Activated naive CD8-positive, alpha-beta T cell treated with anti-CD3 and anti-CD28 coated beads, Interleukin-2, amount 10 ng/mL, durations not matched to agents 7 days and 5 days (primary cell): ENCODE results near the gene OR6C68. TPM values are rescaled to one million over a fixed set of nuclear protein-coding genes. Genes with fewer than 3 reads are reported as not detected.
"Not testable (repeated sequence)": the region's sequence is repeated elsewhere in the genome, so short reads cannot be mapped to it uniquely, and the experiment has no call there.

ENCODE experiments used
- ATAC-seq: fragments of 150-1000 bp; cut with Tn5 transposase; one replicate; pipeline ENCODE4 v1.10.0; 2021; ENCODE audit warnings: low read depth, moderate library complexity
- POLR2A ChIA-PET: fragments of 350-600 bp; sonication (Branson Sonifier 250); formaldehyde crosslinking; loops from one replicate; lab custom pipeline; 2021; ENCODE audit warnings: antibody characterized with exemption; lab: Charles Lee
- DNase-seq: peaks from one replicate; pipeline ENCODE4 v3.0.0; 2021
- H3K27ac Mint-ChIP-seq: one replicate; pipeline ENCODE4 v1.8.0; 2022; ENCODE audit warnings: mild to moderate bottlenecking, mixed read lengths
- H3K27me3 Mint-ChIP-seq: one replicate; pipeline ENCODE4 v1.8.0; 2022; ENCODE audit warnings: mild to moderate bottlenecking, moderate library complexity, mixed read lengths
- H3K36me3 Mint-ChIP-seq: one replicate; pipeline ENCODE4 v1.8.0; 2021; ENCODE audit warnings: mild to moderate bottlenecking, mixed read lengths
- H3K4me1 Mint-ChIP-seq: one replicate; pipeline ENCODE4 v1.8.0; 2021; ENCODE audit warnings: mixed read lengths
- H3K4me3 Mint-ChIP-seq: one replicate; pipeline ENCODE4 v1.8.0; 2022; ENCODE audit warnings: mild to moderate bottlenecking, moderate library complexity, mixed read lengths
- H3K9me3 Mint-ChIP-seq: one replicate; pipeline ENCODE4 v1.8.0; 2021; ENCODE audit warnings: mixed read lengths
- total RNA-seq, 2 experiments: library from RNA; stranded (reverse); gene quantifications; one replicate each; pipeline ENCODE4 v1.2.3, GENCODE V29; 2021

The OR6C68 gene
- not detected for total RNA-seq

DNA sequence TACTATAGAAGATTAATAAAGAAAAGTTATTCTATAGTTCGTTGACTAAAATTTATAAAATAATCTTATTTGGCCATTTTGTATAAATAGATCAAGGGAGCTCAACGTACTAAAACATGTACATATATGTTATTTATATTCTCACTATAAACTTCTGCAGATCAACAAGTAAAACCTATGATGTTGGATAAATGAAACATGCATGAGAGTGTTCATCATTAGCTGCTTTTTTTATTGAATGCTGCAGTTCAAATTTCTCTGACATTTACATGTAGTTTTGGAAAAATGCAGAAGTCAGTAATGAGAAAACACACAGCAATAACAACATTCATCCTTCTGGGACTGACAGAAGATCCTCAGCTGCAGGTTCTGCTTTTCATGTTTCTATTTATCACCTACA, at the start of gene OR6C68:
OR6C68 (plus strand) TSS at position 301 of the 400 bp plus-strand sequence; CDS start at position 301, 0 bp downstream.
- H3K27ac Mint-ChIP-seq = no peak within 1 kb of the TSS
- H3K27me3 Mint-ChIP-seq = peaks cover 2% of the 10 kb centered on the region
- no peak for ATAC-seq
- no peaks in the 10 kb centered on the region for H3K9me3 Mint-ChIP-seq
- H3K4me3 Mint-ChIP-seq = no peak within 1 kb of the TSS
- POLR2A ChIA-PET = no interaction called here
- H3K4me1 Mint-ChIP-seq = no peaks in the 10 kb centered on the region
- H3K36me3 Mint-ChIP-seq = no peaks in the 10 kb centered on the region
- DNase-seq = no peak

DNA sequence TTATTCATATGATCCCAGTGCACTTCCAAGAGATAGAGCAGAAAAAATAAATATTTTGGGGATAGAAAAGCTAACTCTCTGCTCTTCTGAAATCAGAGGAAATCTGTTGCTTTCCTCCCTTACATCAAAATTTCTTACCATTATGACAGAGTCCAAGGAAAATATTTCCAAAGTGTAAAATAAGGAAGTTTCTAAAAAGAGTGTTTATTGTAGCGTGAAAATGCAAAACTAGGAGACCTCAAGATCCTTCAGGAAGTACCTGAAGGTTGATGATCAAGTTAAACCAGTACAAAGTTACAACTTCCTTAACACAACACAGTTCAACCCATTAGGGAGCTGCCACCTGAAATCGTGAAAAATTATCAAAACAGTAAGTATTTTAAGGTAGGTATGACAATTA, 48.4 kb upstream of the OR6C68 start, which contains the start of gene OR6C2:
OR6C2 (plus strand) TSS at position 301 of the 400 bp plus-strand sequence. CDS start 8,138 bp downstream, outside the sequence.
- Mint-ChIP-seq H3K4me1 (no peaks in the 10 kb centered on the region), H3K9me3 (peaks cover 6% of the 10 kb centered on the region), H3K4me3 (no peak within 1 kb of the TSS), H3K36me3 (no peaks in the 10 kb centered on the region), H3K27me3 (peaks cover 15% of the 10 kb centered on the region), H3K27ac (no peak within 1 kb of the TSS)
- DNase-seq = no peak
- POLR2A ChIA-PET = no interaction called here
- ATAC-seq = no peak

GRCh38 chr12:55445357-55445756, 46.8 kb upstream of the OR6C68 start:
- no peak for ATAC-seq
- no peak overlapping the region for H3K27ac Mint-ChIP-seq
- POLR2A ChIA-PET = no interaction called here
- H3K4me3 Mint-ChIP-seq = no peak overlapping the region
- no peaks in the 10 kb centered on the region for H3K36me3 Mint-ChIP-seq
- H3K9me3 Mint-ChIP-seq = peaks cover 2% of the 10 kb centered on the region
- peaks cover 10% of the 10 kb centered on the region for H3K27me3 Mint-ChIP-seq
- no peak for DNase-seq
- H3K4me1 Mint-ChIP-seq = no peaks in the 10 kb centered on the region

GRCh38 chr12:55446326-55446725, 45.9 kb upstream of the OR6C68 start:
- peaks cover 1% of the 10 kb centered on the region for H3K9me3 Mint-ChIP-seq
- H3K36me3 Mint-ChIP-seq = no peaks in the 10 kb centered on the region
- H3K4me3 Mint-ChIP-seq = no peak overlapping the region
- POLR2A ChIA-PET = no interaction called here
- DNase-seq (no peak), ATAC-seq (no peak)
- no peak overlapping the region for H3K27ac Mint-ChIP-seq
- H3K4me1 Mint-ChIP-seq = no peaks in the 10 kb centered on the region
- H3K27me3 Mint-ChIP-seq = peaks cover 5% of the 10 kb centered on the region

- DNase-seq = no peak
- no peak for ATAC-seq
- H3K9me3 Mint-ChIP-seq = no peaks in the 10 kb centered on the region
- H3K4me3 Mint-ChIP-seq = no peak overlapping the region
- H3K27ac Mint-ChIP-seq = no peak overlapping the region
- POLR2A ChIA-PET = no interaction called here
- no peaks in the 10 kb centered on the region for H3K4me1 Mint-ChIP-seq
- H3K36me3 Mint-ChIP-seq = no peaks in the 10 kb centered on the region
- H3K27me3 Mint-ChIP-seq = peaks cover 7% of the 10 kb centered on the region
Observed at GRCh38 chr12:55448825-55449224, 43.4 kb upstream of the OR6C68 start.

DNA sequence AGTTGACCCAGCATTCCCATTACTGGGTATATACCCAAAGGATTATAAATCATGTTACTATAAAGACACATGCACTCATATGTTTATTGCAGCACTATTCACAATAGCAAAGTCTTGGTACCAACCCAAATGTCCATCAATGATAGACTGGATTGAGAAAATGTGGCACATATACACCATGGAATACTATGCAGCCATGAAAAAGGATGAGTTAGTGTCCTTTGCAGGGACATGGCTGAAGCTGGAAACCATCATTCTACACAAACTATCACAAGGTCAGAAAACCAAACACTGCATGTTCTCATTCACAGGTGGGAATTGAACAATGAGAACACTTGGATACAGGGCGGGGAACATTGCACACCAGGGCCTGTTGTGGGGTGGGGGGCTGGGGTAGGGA, 27.3 kb upstream of the OR6C68 start:
- POLR2A ChIA-PET, DNase-seq, H3K4me1 Mint-ChIP-seq, H3K9me3 Mint-ChIP-seq, H3K36me3 Mint-ChIP-seq, H3K27ac Mint-ChIP-seq, ATAC-seq, H3K4me3 Mint-ChIP-seq: not testable (repeated sequence)
- peaks cover 24% of the 10 kb centered on the region for H3K27me3 Mint-ChIP-seq

DNA sequence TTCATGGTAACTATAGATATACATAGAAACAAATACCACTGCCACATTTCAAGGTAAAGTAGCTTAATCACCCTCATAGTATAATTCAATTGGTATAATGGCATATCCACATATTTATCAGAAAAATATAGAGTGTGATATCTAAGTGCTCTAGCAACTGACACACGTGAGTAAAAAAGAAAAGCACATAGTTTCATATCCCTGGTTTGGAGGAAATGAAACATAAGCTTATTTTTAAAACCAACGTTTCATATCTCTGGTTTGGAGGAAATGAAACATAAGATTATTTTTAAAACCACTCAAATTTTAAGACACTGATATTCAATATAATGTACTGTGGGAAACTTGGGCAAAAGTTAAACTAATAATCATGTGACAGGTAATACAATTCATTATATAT, 24.3 kb upstream of the OR6C68 start:
- Mint-ChIP-seq H3K9me3 (no peaks in the 10 kb centered on the region), H3K4me3 (no peak overlapping the region), H3K27ac (no peak overlapping the region), H3K4me1 (no peaks in the 10 kb centered on the region), H3K36me3 (no peaks in the 10 kb centered on the region), H3K27me3 (peaks cover 26% of the 10 kb centered on the region)
- POLR2A ChIA-PET = no interaction called here
- DNase-seq (no peak), ATAC-seq (no peak)

DNA sequence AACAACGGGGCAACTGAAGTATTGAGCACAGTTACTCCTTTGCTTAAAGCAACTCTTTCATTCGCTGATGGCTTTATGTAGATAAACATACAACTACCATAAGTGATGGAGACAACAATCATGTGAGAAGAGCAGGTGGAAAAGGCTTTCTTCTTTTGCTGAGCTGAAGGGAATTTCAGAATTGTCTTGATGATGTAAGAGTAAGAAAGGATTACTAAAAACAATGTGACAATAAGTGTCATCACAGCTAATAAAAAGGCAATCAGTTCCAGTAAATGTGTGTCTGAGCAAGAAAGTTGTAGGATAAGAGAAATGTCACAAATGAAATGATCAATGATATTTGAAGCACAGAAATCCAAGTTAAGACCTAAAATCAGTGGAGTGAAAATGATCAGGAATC, 22.9 kb upstream of the OR6C68 start:
- ATAC-seq (no peak), DNase-seq (no peak)
- POLR2A ChIA-PET = no interaction called here
- Mint-ChIP-seq H3K27me3 (peaks cover 25% of the 10 kb centered on the region), H3K27ac (no peak overlapping the region), H3K4me3 (no peak overlapping the region), H3K36me3 (no peaks in the 10 kb centered on the region), H3K9me3 (no peaks in the 10 kb centered on the region), H3K4me1 (no peaks in the 10 kb centered on the region)

- H3K4me3 Mint-ChIP-seq = no peak within 1 kb of the TSS
- POLR2A ChIA-PET = no interaction called here
- ATAC-seq (no peak), DNase-seq (no peak)
- H3K36me3 Mint-ChIP-seq = no peaks in the 10 kb centered on the region
- peaks cover 25% of the 10 kb centered on the region for H3K27me3 Mint-ChIP-seq
- H3K4me1 Mint-ChIP-seq = no peaks in the 10 kb centered on the region
- H3K9me3 Mint-ChIP-seq = no peaks in the 10 kb centered on the region
- H3K27ac Mint-ChIP-seq = no peak within 1 kb of the TSS
Observed at GRCh38 chr12:55470088-55470829, 21.9 kb upstream of the OR6C68 start, which contains the start of gene OR6C70. Gene OR6C70 (minus strand): TSS chr12:55470138. CDS start chr12:55470138, 0 bp downstream.

- H3K27ac Mint-ChIP-seq = no peak overlapping the region
- H3K4me1 Mint-ChIP-seq = no peaks in the 10 kb centered on the region
- peaks cover 23% of the 10 kb centered on the region for H3K27me3 Mint-ChIP-seq
- ATAC-seq = no peak
- POLR2A ChIA-PET = no interaction called here
- H3K36me3 Mint-ChIP-seq = no peaks in the 10 kb centered on the region
- no peak overlapping the region for H3K4me3 Mint-ChIP-seq
- no peak for DNase-seq
- H3K9me3 Mint-ChIP-seq = no peaks in the 10 kb centered on the region
Observed at GRCh38 chr12:55472264-55472663, 19.9 kb upstream of the OR6C68 start.

DNA sequence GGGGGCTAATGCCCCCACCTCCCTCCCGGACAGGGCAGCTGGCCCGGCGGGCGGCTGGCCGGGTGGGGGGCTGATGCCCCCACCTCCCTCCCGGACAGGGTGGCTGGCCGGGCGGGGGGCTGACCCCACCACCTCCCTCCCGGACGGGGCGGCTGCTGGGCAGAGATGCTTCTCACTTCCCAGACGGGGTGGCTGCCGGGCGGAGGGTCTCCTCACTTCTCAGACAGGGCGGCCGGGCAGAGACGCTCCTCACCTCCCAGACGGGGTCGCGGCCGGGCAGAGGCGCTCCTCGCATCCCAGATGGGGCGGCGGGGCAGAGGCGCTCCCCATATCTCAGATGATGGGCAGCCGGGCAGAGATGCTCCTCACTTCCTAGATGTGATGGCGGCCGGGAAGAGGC, 13.0 kb upstream of the OR6C68 start:
- H3K4me1 Mint-ChIP-seq, H3K27ac Mint-ChIP-seq, ATAC-seq, H3K9me3 Mint-ChIP-seq, H3K36me3 Mint-ChIP-seq, H3K4me3 Mint-ChIP-seq, DNase-seq, POLR2A ChIA-PET: not testable (repeated sequence)
- peaks cover 18% of the 10 kb centered on the region for H3K27me3 Mint-ChIP-seq

- H3K4me1 Mint-ChIP-seq, H3K9me3 Mint-ChIP-seq, H3K4me3 Mint-ChIP-seq, H3K27ac Mint-ChIP-seq, H3K36me3 Mint-ChIP-seq, DNase-seq, POLR2A ChIA-PET, ATAC-seq: not testable (repeated sequence)
- H3K27me3 Mint-ChIP-seq = peaks cover 15% of the 10 kb centered on the region
Observed at GRCh38 chr12:55484284-55484683, 7.9 kb upstream of the OR6C68 start.

GRCh38 chr12:55495490-55495889, 3.3 kb downstream of the OR6C68 start:
- H3K27ac Mint-ChIP-seq = no peak overlapping the region
- no peak overlapping the region for H3K4me3 Mint-ChIP-seq
- POLR2A ChIA-PET = no interaction called here
- no peaks in the 10 kb centered on the region for H3K9me3 Mint-ChIP-seq
- H3K27me3 Mint-ChIP-seq = peaks cover 9% of the 10 kb centered on the region
- H3K4me1 Mint-ChIP-seq = no peaks in the 10 kb centered on the region
- DNase-seq = no peak
- no peak for ATAC-seq
- H3K36me3 Mint-ChIP-seq = no peaks in the 10 kb centered on the region

GRCh38 chr12:55499231-55499630, 7.1 kb downstream of the OR6C68 start:
- no peak overlapping the region for H3K4me3 Mint-ChIP-seq
- no peaks in the 10 kb centered on the region for H3K9me3 Mint-ChIP-seq
- H3K36me3 Mint-ChIP-seq = no peaks in the 10 kb centered on the region
- DNase-seq (no peak), ATAC-seq (no peak)
- POLR2A ChIA-PET = no interaction called here
- H3K4me1 Mint-ChIP-seq = no peaks in the 10 kb centered on the region
- H3K27me3 Mint-ChIP-seq = peaks cover 18% of the 10 kb centered on the region
- no peak overlapping the region for H3K27ac Mint-ChIP-seq
